Calu3 (cell line): ENCODE results near the gene BIRC7. TPM values are rescaled to one million over a fixed set of nuclear protein-coding genes. Genes with fewer than 3 reads are reported as not detected.
A peak's percentile ranks its signal among the peaks of the same experiment; 100 is the strongest.

Experiments used
- BruUV-seq: library from RNA; stranded (reverse); fragments of 400-500 nt; replicated peaks from 2 replicates; lab custom pipeline; 2021; lab: Mats Ljungman, UMichigan
- CTCF ChIA-PET: fragments of 300-600 bp; sonication (Branson Sonifier 250); formaldehyde crosslinking; loops from one replicate; lab custom pipeline; 2022; ENCODE audit warnings: antibody characterized with exemption; lab: Charles Lee
- DNase-seq: peaks from one replicate; pipeline ENCODE4 v3.0.0; 2022
- H3K27ac Mint-ChIP-seq: one replicate; pipeline ENCODE4 v1.8.0; 2022; ENCODE audit warnings: mixed read lengths; ENCODE audit not compliant: unreplicated experiment
- H3K27me3 Mint-ChIP-seq: one replicate; pipeline ENCODE4 v1.8.0; 2022; ENCODE audit warnings: mixed read lengths; ENCODE audit not compliant: unreplicated experiment
- H3K36me3 Mint-ChIP-seq: one replicate; pipeline ENCODE4 v1.8.0; 2022; ENCODE audit warnings: mild to moderate bottlenecking, moderate library complexity, mixed read lengths; ENCODE audit not compliant: insufficient read depth, unreplicated experiment
- H3K4me1 Mint-ChIP-seq: one replicate; pipeline ENCODE4 v1.8.0; 2022; ENCODE audit warnings: mild to moderate bottlenecking, low read depth, mixed read lengths; ENCODE audit not compliant: unreplicated experiment
- H3K4me3 Mint-ChIP-seq: one replicate; pipeline ENCODE4 v1.8.0; 2022; ENCODE audit warnings: mild to moderate bottlenecking, low read depth, moderate library complexity, mixed read lengths; ENCODE audit not compliant: unreplicated experiment
- H3K9me3 Mint-ChIP-seq: one replicate; pipeline ENCODE4 v1.8.0; 2022; ENCODE audit warnings: low read depth, mixed read lengths; ENCODE audit not compliant: unreplicated experiment
- CTCF ChIP-seq: fragments of 200-600 bp; IDR thresholded peaks from one replicate; pipeline ENCODE4 v1.8.0; 2022; ENCODE audit warnings: antibody characterized with exemption; ENCODE audit not compliant: unreplicated experiment
- intact Hi-C: fragments of 100-400 bp; cut with micrococcal nuclease; formaldehyde crosslinking; loops from one replicate; pipeline ENCODE4 v1.10.0; 2022; ENCODE audit not compliant: unreplicated experiment
- total RNA-seq: library from RNA; stranded (reverse); gene quantifications from 2 replicates; pipeline ENCODE4 v1.2.3, GENCODE V29; 2022

The BIRC7 gene
- total RNA-seq, 1 experiment from 2014 or later = 0.26 TPM

- Mint-ChIP-seq H3K36me3 (peaks cover 57% of the 10 kb centered on the region), H3K27ac (peak overlapping the region; percentile 48), H3K4me3 (no peak overlapping the region), H3K9me3 (no peaks in the 10 kb centered on the region), H3K4me1 (peaks cover 37% of the 10 kb centered on the region), H3K27me3 (peaks cover 2% of the 10 kb centered on the region)
- no peak for DNase-seq
- CTCF ChIA-PET = interaction anchor here (0.8 kb wide), 1 partner anchor 37 kb away, joined by 3 read pairs; no protein-coding TSS in a partner anchor
- no peak for TF ChIP-seq CTCF
- no TSS peak for BruUV-seq
- intact Hi-C loops = no loop called here
Observed at GRCh38 chr20:63194797-63195173, 40.9 kb upstream of the BIRC7 start.

- TF ChIP-seq CTCF = no peak
- H3K27me3 Mint-ChIP-seq = no peaks in the 10 kb centered on the region
- BruUV-seq = no TSS peak
- H3K36me3 Mint-ChIP-seq = peaks cover 66% of the 10 kb centered on the region
- intact Hi-C loops = no loop called here
- H3K4me3 Mint-ChIP-seq = no peak overlapping the region
- H3K27ac Mint-ChIP-seq = no peak overlapping the region
- CTCF ChIA-PET = no interaction called here
- no peak for DNase-seq
- H3K4me1 Mint-ChIP-seq = peaks cover 26% of the 10 kb centered on the region
- H3K9me3 Mint-ChIP-seq = no peaks in the 10 kb centered on the region
Observed at GRCh38 chr20:63196768-63197470, 38.8 kb upstream of the BIRC7 start.

- no TSS peak for BruUV-seq
- CTCF ChIA-PET = interaction anchor here (0.6 to 1.2 kb wide), 4 partner anchors 14 to 211 kb away, joined by 3 to 5 read pairs (median 4); no protein-coding TSS in a partner anchor
- Mint-ChIP-seq H3K4me3 (no peak overlapping the region), H3K4me1 (peaks cover 26% of the 10 kb centered on the region), H3K27me3 (no peaks in the 10 kb centered on the region), H3K9me3 (no peaks in the 10 kb centered on the region), H3K27ac (no peak overlapping the region), H3K36me3 (peaks cover 80% of the 10 kb centered on the region)
- intact Hi-C loops = no loop called here
- no peak for TF ChIP-seq CTCF
- DNase-seq = no peak
Observed at GRCh38 chr20:63198606-63199005, 37.1 kb upstream of the BIRC7 start.

GRCh38 chr20:63202021-63202420, 33.7 kb upstream of the BIRC7 start:
- no peak for DNase-seq
- Mint-ChIP-seq H3K27ac (no peak overlapping the region), H3K4me3 (no peak overlapping the region), H3K27me3 (no peaks in the 10 kb centered on the region), H3K4me1 (peaks cover 31% of the 10 kb centered on the region), H3K36me3 (peaks cover 83% of the 10 kb centered on the region), H3K9me3 (no peaks in the 10 kb centered on the region)
- no peak for TF ChIP-seq CTCF
- CTCF ChIA-PET = no interaction called here
- BruUV-seq = no TSS peak
- intact Hi-C loops = no loop called here
